Liver (tissue), 3 donors: ENCODE results near the gene RNASE8.

Experiments
- EGR1 ChIP-seq, 2 donors: IDR thresholded peaks; 2 replicates each; pipeline ENCODE4 v1.6.1; 2016 to 2018; ENCODE audit warnings: antibody characterized with exemption in 2 of 2, low read depth in 2 of 2
- FOXA1 ChIP-seq: IDR thresholded peaks from 2 replicates; pipeline ENCODE4 v1.6.1; 2016; ENCODE audit warnings: antibody characterized with exemption
- GABPA ChIP-seq, 2 donors: IDR thresholded peaks in 1 of 2; conservative IDR thresholded peaks in 1 of 2; 2 replicates each; pipeline ENCODE4 v1.6.1; 2016; ENCODE audit warnings: antibody characterized with exemption in 2 of 2, mild to moderate bottlenecking in 1 of 2, moderate library complexity in 1 of 2
- JUND ChIP-seq, 2 donors: IDR thresholded peaks; 2 replicates each; pipeline ENCODE4 v1.6.1; 2016; ENCODE audit warnings: antibody characterized with exemption in 2 of 2
- REST ChIP-seq: IDR thresholded peaks from 2 replicates; pipeline ENCODE4 v1.6.1; 2016; ENCODE audit warnings: antibody characterized with exemption, mild to moderate bottlenecking
- SP1 ChIP-seq: IDR thresholded peaks from 2 replicates; pipeline ENCODE4 v1.6.1; 2018; ENCODE audit warnings: antibody characterized with exemption, mild to moderate bottlenecking
- TAF1 ChIP-seq: conservative IDR thresholded peaks from 2 replicates; pipeline ENCODE4 v1.6.1; 2016; ENCODE audit warnings: antibody characterized with exemption, mild to moderate bottlenecking
- YY1 ChIP-seq: IDR thresholded peaks from 2 replicates; pipeline ENCODE4 v1.6.1; 2016; ENCODE audit warnings: antibody characterized with exemption, mild to moderate bottlenecking
- TF ChIP-seq, protein P1 (sequence below): fragments of 150-350 bp; IDR thresholded peaks from 2 replicates; pipeline ENCODE4 v1.5.1; 2017; ENCODE audit warnings: improper control_type of control experiment, low read depth, low read length; ENCODE audit not compliant: missing input control
- TF ChIP-seq, protein P2 (sequence below): IDR thresholded peaks from 2 replicates; pipeline ENCODE4 v1.6.1; 2016; ENCODE audit warnings: antibody characterized with exemption
- donor health status: healthy.
- donor health status: healthy.

- TF ChIP-seq, protein P1, sequence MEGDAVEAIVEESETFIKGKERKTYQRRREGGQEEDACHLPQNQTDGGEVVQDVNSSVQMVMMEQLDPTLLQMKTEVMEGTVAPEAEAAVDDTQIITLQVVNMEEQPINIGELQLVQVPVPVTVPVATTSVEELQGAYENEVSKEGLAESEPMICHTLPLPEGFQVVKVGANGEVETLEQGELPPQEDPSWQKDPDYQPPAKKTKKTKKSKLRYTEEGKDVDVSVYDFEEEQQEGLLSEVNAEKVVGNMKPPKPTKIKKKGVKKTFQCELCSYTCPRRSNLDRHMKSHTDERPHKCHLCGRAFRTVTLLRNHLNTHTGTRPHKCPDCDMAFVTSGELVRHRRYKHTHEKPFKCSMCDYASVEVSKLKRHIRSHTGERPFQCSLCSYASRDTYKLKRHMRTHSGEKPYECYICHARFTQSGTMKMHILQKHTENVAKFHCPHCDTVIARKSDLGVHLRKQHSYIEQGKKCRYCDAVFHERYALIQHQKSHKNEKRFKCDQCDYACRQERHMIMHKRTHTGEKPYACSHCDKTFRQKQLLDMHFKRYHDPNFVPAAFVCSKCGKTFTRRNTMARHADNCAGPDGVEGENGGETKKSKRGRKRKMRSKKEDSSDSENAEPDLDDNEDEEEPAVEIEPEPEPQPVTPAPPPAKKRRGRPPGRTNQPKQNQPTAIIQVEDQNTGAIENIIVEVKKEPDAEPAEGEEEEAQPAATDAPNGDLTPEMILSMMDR = no peak
- no peak for TF ChIP-seq REST
- TF ChIP-seq GABPA (IDR thresholded peaks at IDR 0.05 in 1 of 2, conservative IDR thresholded peaks at IDR 0.05 in 1 of 2) = peak in 1 of 2 donors; percentile 25
- TF ChIP-seq FOXA1 = no peak
- no peak for TF ChIP-seq TAF1
- no peak for TF ChIP-seq YY1
- no peak for TF ChIP-seq EGR1 (IDR thresholded peaks at IDR 0.05; ENCODE audit: low read depth in 2 of 2)
- TF ChIP-seq, protein P2, sequence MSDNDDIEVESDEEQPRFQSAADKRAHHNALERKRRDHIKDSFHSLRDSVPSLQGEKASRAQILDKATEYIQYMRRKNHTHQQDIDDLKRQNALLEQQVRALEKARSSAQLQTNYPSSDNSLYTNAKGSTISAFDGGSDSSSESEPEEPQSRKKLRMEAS = no peak
- peak in 1 of 2 donors; percentile 31 for TF ChIP-seq JUND (IDR thresholded peaks at IDR 0.05)
- TF ChIP-seq SP1 = no peak
Observed at GRCh38 chr14:21087294-21088091, 29.9 kb downstream of the RNASE8 start.
